OCI-LY7 (cell line): ENCODE measurements around the gene MFAP1. TPM values are rescaled to one million over a fixed set of nuclear protein-coding genes. Genes with fewer than 3 reads are reported as not detected.

Experiments used
- BruUV-seq: library from RNA; stranded (reverse); fragments of 400-500 nt; replicated peaks from 2 replicates; lab custom pipeline; 2021; lab: Mats Ljungman, UMichigan
- CTCF ChIA-PET: fragments of 300-600 bp; sonication (Branson Sonifier 250); formaldehyde crosslinking; loops from one replicate; lab custom pipeline; 2022; ENCODE audit warnings: antibody characterized with exemption; ENCODE audit not compliant: unreplicated experiment; lab: Charles Lee
- POLR2A ChIA-PET: fragments of 300-600 bp; sonication (Branson Sonifier 250); formaldehyde crosslinking; loops from one replicate; lab custom pipeline; 2022; ENCODE audit warnings: antibody characterized with exemption; lab: Charles Lee
- DNase-seq: peaks from one replicate; pipeline ENCODE4 v3.0.0-alpha.2; 2015; ENCODE audit warnings: low spot score
- H2AFZ ChIP-seq: fragments of 200-600 bp; sonication (generic), shearing (Covaris generic); 2 replicates; pipeline ENCODE4 v1.6.1; 2014; ENCODE audit warnings: mild to moderate bottlenecking, antibody characterized with exemption, low read length, moderate library complexity
- H3K27ac ChIP-seq: fragments of 200-600 bp; sonication (generic); 2 replicates; pipeline ENCODE4 v1.5.1; 2014; ENCODE audit warnings: mixed run types, low read depth, mild to moderate bottlenecking, moderate library complexity, low read length, inconsistent platforms; ENCODE audit not compliant: poor library complexity, severe bottlenecking
- H3K36me3 ChIP-seq: fragments of 200-600 bp; sonication (generic); 2 replicates; pipeline ENCODE4 v1.6.1; 2014; ENCODE audit warnings: mild to moderate bottlenecking, antibody characterized with exemption, low read length, moderate library complexity, mixed read lengths; ENCODE audit not compliant: insufficient read depth
- H3K4me1 ChIP-seq: fragments of 200-600 bp; sonication (generic); 2 replicates; pipeline ENCODE4 v1.5.1; 2014; ENCODE audit warnings: mild to moderate bottlenecking, low read length; ENCODE audit not compliant: insufficient read depth, poor library complexity, severe bottlenecking
- H3K4me2 ChIP-seq: fragments of 200-600 bp; sonication (generic); 2 replicates; pipeline ENCODE4 v1.6.1; 2014; ENCODE audit warnings: mild to moderate bottlenecking, low read length
- H3K4me3 ChIP-seq: fragments of 200-600 bp; sonication (generic); 2 replicates; pipeline ENCODE4 v1.5.1; 2014; ENCODE audit warnings: mild to moderate bottlenecking, low read depth, low read length; ENCODE audit not compliant: poor library complexity, severe bottlenecking
- H3K79me2 ChIP-seq: fragments of 200-600 bp; sonication (generic); 2 replicates; pipeline ENCODE4 v1.6.1; 2016; ENCODE audit warnings: low read depth, mild to moderate bottlenecking, low read length, moderate library complexity, mixed read lengths; ENCODE audit not compliant: insufficient read depth
- H3K9me2 ChIP-seq: fragments of 200-600 bp; sonication (generic); 2 replicates; pipeline ENCODE4 v1.6.1; 2016; ENCODE audit warnings: mild to moderate bottlenecking, low read length, mixed read lengths; ENCODE audit not compliant: insufficient read depth
- H3K9me3 ChIP-seq: fragments of 200-600 bp; sonication (generic); 2 replicates; pipeline ENCODE4 v1.6.1; 2014; ENCODE audit warnings: mild to moderate bottlenecking, mixed run types, low read length, mixed read lengths
- H4K20me1 ChIP-seq: fragments of 200-600 bp; sonication (generic); 2 replicates; pipeline ENCODE4 v1.6.1; 2014; ENCODE audit warnings: mild to moderate bottlenecking, antibody characterized with exemption, low read length, moderate library complexity, mixed read lengths; ENCODE audit not compliant: insufficient read depth
- CTCF ChIP-seq: fragments of 200-600 bp; sonication (generic); conservative IDR thresholded peaks from 2 replicates; pipeline ENCODE4 v1.5.1; 2014; ENCODE audit warnings: mild to moderate bottlenecking, antibody characterized with exemption, low read length, moderate library complexity, mixed read lengths
- EZH2phosphoT487 ChIP-seq: fragments of 200-600 bp; sonication (generic); IDR thresholded peaks from 2 replicates; pipeline ENCODE4 v1.6.1; 2018; ENCODE audit warnings: low read depth, borderline replicate concordance, mild to moderate bottlenecking, mixed run types, antibody characterized with exemption, low read length, moderate library complexity, mixed read lengths
- intact Hi-C: fragments of 100-400 bp; cut with micrococcal nuclease; formaldehyde crosslinking; loops from one replicate; pipeline ENCODE4 v1.10.0; 2022; ENCODE audit not compliant: unreplicated experiment
- total RNA-seq, 2 experiments: library from RNA; depleted of rRNA in 1 of 2; stranded (reverse); fragments of >200 nt in 1 of 2; shearing (Covaris generic) in 1 of 2; gene quantifications; 2 replicates each; pipeline ENCODE4 v1.2.3, GENCODE V29; 2014 to 2022

Gene MFAP1
- total RNA-seq, 2 experiments from 2014 or later, result 25.3 to 72.1 TPM

- Histone ChIP-seq H4K20me1 (peaks cover 17% of the 10 kb centered on the region), H3K4me2 (peak within 1 kb of the TSS; percentile 97), H2AFZ (peak within 1 kb of the TSS; percentile 53; the same call in 1 of the 2 replicates), H3K36me3 (peaks cover 49% of the 10 kb centered on the region), H3K27ac (peak within 1 kb of the TSS; percentile 100), H3K9me2 (no peaks in the 10 kb centered on the region), H3K79me2 (peaks cover 32% of the 10 kb centered on the region), H3K9me3 (no peaks in the 10 kb centered on the region), H3K4me3 (peak within 1 kb of the TSS; percentile 97), H3K4me1 (peaks cover 87% of the 10 kb centered on the region)
- no peak for TF ChIP-seq EZH2phosphoT487
- TF ChIP-seq CTCF, result no peak
- POLR2A ChIA-PET, result interaction anchor here (0.7 to 6.5 kb wide), 8 partner anchors 8 to 40 kb away, joined by 3 to 98 read pairs (median 7); partner anchors contain the start of genes ELL3, HYPK, MFAP1 and SERINC4
- peak; percentile 99 for DNase-seq
- BruUV-seq, result TSS peak; percentile 66
- intact Hi-C loops, result loop anchor here (1.0 kb wide), 1 partner anchor 17 kb away; no protein-coding TSS in a partner anchor
- CTCF ChIA-PET, result no interaction called here
Measured at GRCh38 chr15:43791993-43792760, 32.3 kb downstream of the MFAP1 start, which contains the start of gene SERF2. Gene SERF2 (plus strand): TSS chr15:43792320. CDS start chr15:43792377, 57 bp downstream.

- no peaks in the 10 kb centered on the region for H3K9me3 ChIP-seq
- no TSS peak for BruUV-seq
- peak overlapping the region; percentile 73 for H3K4me2 ChIP-seq
- H3K27ac ChIP-seq, result peak overlapping the region; percentile 100
- peaks cover 38% of the 10 kb centered on the region for H3K36me3 ChIP-seq
- peaks cover 71% of the 10 kb centered on the region for H3K4me1 ChIP-seq
- H3K79me2 ChIP-seq, result peaks cover 25% of the 10 kb centered on the region
- peaks cover 17% of the 10 kb centered on the region for H4K20me1 ChIP-seq
- peak; percentile 93 for DNase-seq
- H3K4me3 ChIP-seq, result peak overlapping the region; percentile 45
- CTCF ChIA-PET, result interaction anchor here (1.1 to 1.9 kb wide), 4 partner anchors 11 to 44 kb away, joined by 3 to 6 read pairs (median 4); partner anchors contain the start of genes ELL3, HYPK and SERINC4
- POLR2A ChIA-PET, result interaction anchor here (0.6 to 6.5 kb wide), 9 partner anchors 8 to 42 kb away, joined by 3 to 98 read pairs (median 9); partner anchors contain the start of genes ELL3, HYPK, MFAP1 and SERINC4
- no peaks in the 10 kb centered on the region for H3K9me2 ChIP-seq
- H2AFZ ChIP-seq, result peak overlapping the region; percentile 60; the same call in 1 of the 2 replicates
- no peak for TF ChIP-seq EZH2phosphoT487
- intact Hi-C loops, result loop anchor here (1.0 kb wide), 2 partner anchors 12 to 35 kb away; partner anchors contain the start of gene MFAP1
Measured at GRCh38 chr15:43789409-43789808, 35.1 kb downstream of the MFAP1 start.

GRCh38 chr15:43779016-43779415, 45.5 kb downstream of the MFAP1 start:
- intact Hi-C loops, result no loop called here
- Histone ChIP-seq H3K4me2 (peak overlapping the region; percentile 16; the same call in 1 of the 2 replicates), H3K27ac (peak overlapping the region; percentile 32), H4K20me1 (peaks cover 14% of the 10 kb centered on the region; the same call in 1 of the 2 replicates), H3K79me2 (peaks cover 39% of the 10 kb centered on the region), H3K4me1 (peaks cover 52% of the 10 kb centered on the region), H3K9me3 (no peaks in the 10 kb centered on the region), H3K9me2 (no peaks in the 10 kb centered on the region), H2AFZ (no peak overlapping the region), H3K36me3 (peaks cover 30% of the 10 kb centered on the region), H3K4me3 (no peak overlapping the region)
- no peak for DNase-seq
- TF ChIP-seq CTCF (no peak), EZH2phosphoT487 (no peak)
- ChIA-PET CTCF (no interaction called here), POLR2A (interaction anchor here (1.1 to 7.0 kb wide), 2 partner anchors 10 to 18 kb away, joined by 9 to 98 read pairs; partner anchors contain the start of gene SERF2)
- no TSS peak for BruUV-seq
